HepG2 (cell line): Measurements from ENCODE around the gene AAMP. TPM values are rescaled to one million over a fixed set of nuclear protein-coding genes. Genes with fewer than 3 reads are reported as not detected.

Experiments
- PLRG1 ChIP-seq: fragments of 450-650 bp; conservative IDR thresholded peaks from 2 replicates; pipeline ENCODE4 v1.6.1; 2016
- RBFOX2 ChIP-seq: fragments of 200-400 bp; formaldehyde crosslinking; IDR thresholded peaks from 2 replicates; pipeline ENCODE4 v1.6.1; 2017; ENCODE audit warnings: low read depth, mild to moderate bottlenecking, low read length
- RBM39 ChIP-seq: fragments of 200-400 bp; formaldehyde crosslinking; IDR thresholded peaks from one replicate; pipeline ENCODE4 v1.6.1; 2018; ENCODE audit warnings: antibody characterized with exemption, mild to moderate bottlenecking, low read depth, low read length; ENCODE audit not compliant: poor library complexity, severe bottlenecking
- SMAD9 ChIP-seq: sonication (generic); formaldehyde crosslinking; IDR thresholded peaks from 2 replicates; pipeline ENCODE4 v1.5.1; 2020; ENCODE audit warnings: mild to moderate bottlenecking, missing genetic modification reagents
- SP1 ChIP-seq, 2 experiments: fragments of 450-650 bp in 1 of 2; sonication (generic) in 1 of 2; formaldehyde crosslinking in 1 of 2; IDR thresholded peaks; 2 replicates each; pipeline versions ENCODE4 v1.4.0 to v1.6.1; 2016 to 2020; ENCODE audit warnings: missing genetic modification reagents in 1 of 2
- TAF15 ChIP-seq: fragments of 200-400 bp; formaldehyde crosslinking; IDR thresholded peaks from one replicate; pipeline ENCODE4 v1.6.1; 2018; ENCODE audit warnings: mild to moderate bottlenecking, low read depth, low read length; ENCODE audit not compliant: poor library complexity, severe bottlenecking
- ZFP62 ChIP-seq: sonication (generic); formaldehyde crosslinking; IDR thresholded peaks from 2 replicates; pipeline ENCODE4 v1.4.0; 2020; ENCODE audit warnings: missing genetic modification reagents
- ZNF383 ChIP-seq: sonication (generic); formaldehyde crosslinking; IDR thresholded peaks from 2 replicates; pipeline ENCODE4 v1.4.0; 2020; ENCODE audit warnings: missing genetic modification reagents, mild to moderate bottlenecking, borderline replicate concordance
- ZNF816 ChIP-seq: sonication (generic); formaldehyde crosslinking; IDR thresholded peaks from 2 replicates; pipeline ENCODE4 v1.8.0; 2022; ENCODE audit warnings: missing genetic modification reagents, mild to moderate bottlenecking, borderline replicate concordance
- ZNF878 ChIP-seq: sonication (generic); formaldehyde crosslinking; IDR thresholded peaks from 2 replicates; pipeline ENCODE4 v1.8.1; 2023; ENCODE audit warnings: mild to moderate bottlenecking, missing genetic modification reagents, moderate library complexity
- ZNF891 ChIP-seq: sonication (generic); formaldehyde crosslinking; IDR thresholded peaks from 2 replicates; pipeline ENCODE4 v1.5.0; 2020; ENCODE audit warnings: mild to moderate bottlenecking, missing genetic modification reagents
- polyA plus RNA-seq, 8 experiments: library from polyadenylated mRNA; depleted of rRNA in 3 of 8; stranded (reverse) in 7 of 8; unstranded in 1 of 8; fragments of >200 nt; fragmentation: Illumina TruSeq in 4 of 8; extraction: Trizol in 4 of 8; gene quantifications; 2 replicates each; pipeline versions ENCODE4 v1.2.1 to v1.2.3, GENCODE V29; 2011 to 2016; ENCODE audit warnings: low read depth in 4 of 8, missing spikeins in 1 of 8, mixed read lengths in 1 of 8; ENCODE audit not compliant: insufficient read depth in 1 of 8
- total RNA-seq, 5 experiments: library from RNA; depleted of rRNA; stranded (reverse); fragments of >200 nt; fragmentation: Illumina TruSeq; extraction: Trizol; gene quantifications; 2 replicates each; pipeline ENCODE4 v1.2.3, GENCODE V29; 2016; ENCODE audit warnings: low read depth in 1 of 5
- TF ChIP-seq, protein P1 (sequence below): sonication (generic); formaldehyde crosslinking; IDR thresholded peaks from 2 replicates; pipeline ENCODE4 v1.5.0; 2020; ENCODE audit warnings: missing genetic modification reagents
- TF ChIP-seq, protein P2 (sequence below): fragments of 450-650 bp; IDR thresholded peaks from 2 replicates; pipeline ENCODE4 v1.6.1; 2017
- TF ChIP-seq, protein P3 (sequence below): sonication (generic); formaldehyde crosslinking; IDR thresholded peaks from 2 replicates; pipeline ENCODE4 v1.8.0; 2022; ENCODE audit warnings: mild to moderate bottlenecking, missing genetic modification reagents, moderate library complexity
- TF ChIP-seq, protein P4 (sequence below): sonication (generic); formaldehyde crosslinking; IDR thresholded peaks from 2 replicates; pipeline ENCODE4 v1.4.0; 2020; ENCODE audit warnings: missing genetic modification reagents
- TF ChIP-seq, protein P5 (sequence below): IDR thresholded peaks from 2 replicates; pipeline ENCODE4 v1.6.1; 2016; ENCODE audit warnings: missing compliant biosample characterization, missing genetic modification reagents, borderline replicate concordance
- TF ChIP-seq, protein P6 (sequence below): IDR thresholded peaks from 2 replicates; pipeline ENCODE4 v1.6.1; 2016; ENCODE audit warnings: low read depth, control low read depth
- TF ChIP-seq, protein P7 (sequence below): sonication (generic); formaldehyde crosslinking; IDR thresholded peaks from 2 replicates; pipeline ENCODE4 v1.5.1; 2020; ENCODE audit warnings: missing genetic modification reagents, mild to moderate bottlenecking, borderline replicate concordance

AAMP gene
- total and polyA plus RNA-seq, 2 of the 13 experiments (the other 11 are each of a cell fraction or from before 2014, with no cell fraction given): 110 to 186 TPM

DNA sequence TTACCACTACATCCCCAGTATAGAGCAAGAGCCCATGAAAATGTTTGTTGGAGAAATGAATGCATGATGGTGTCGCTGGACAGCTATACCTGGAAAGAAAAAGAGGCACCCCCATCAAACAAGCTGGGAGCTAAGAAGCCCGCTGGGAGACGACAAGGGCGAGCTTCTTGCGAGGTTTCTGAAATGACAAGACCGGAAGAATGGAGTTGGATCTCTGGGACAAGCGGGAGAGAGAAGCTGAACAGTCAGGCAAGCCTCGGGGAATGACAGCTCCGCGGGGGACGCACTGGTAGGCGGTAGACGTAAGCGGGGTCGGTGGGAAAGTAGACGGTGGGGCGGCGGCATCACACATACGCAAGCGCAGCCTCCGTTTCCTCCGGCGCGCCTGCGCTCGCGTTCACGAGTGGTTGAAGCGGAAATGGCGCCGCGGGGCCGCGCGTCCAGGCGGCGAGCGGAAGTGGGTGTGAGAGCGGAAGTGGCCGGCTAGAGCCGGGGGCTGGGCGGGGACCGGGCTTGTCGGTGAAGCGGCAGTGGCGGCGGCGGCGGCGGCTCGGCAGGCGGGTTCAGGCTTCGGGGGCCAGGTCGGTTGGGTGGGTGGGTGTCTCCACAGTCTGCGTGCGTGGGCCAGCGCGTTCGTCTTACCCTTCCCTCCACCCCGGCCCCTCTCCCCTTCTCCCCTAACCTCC, 53.1 kb downstream of the AAMP start, which contains the start of gene ARPC2 (continued):
- TF ChIP-seq ZNF891 (CRISPR knock-in tag) (peak; percentile 59; the same call in 1 of the 2 replicates), ZNF816 (CRISPR knock-in tag) (no peak), ZFP62 (no peak), PLRG1 (no peak), ZNF383 (no peak), SP1 (IDR thresholded peaks at IDR 0.05) (no peak), SP1 (CRISPR knock-in tag; IDR thresholded peaks at IDR 0.05) (no peak), RBM39 (no peak), ZNF878 (CRISPR knock-in tag) (no peak), TAF15 (no peak), RBFOX2 (peak; percentile 92), SMAD9 (CRISPR knock-in tag) (peak; percentile 91; the same call in 1 of the 2 replicates)
- TF ChIP-seq, protein P1, sequence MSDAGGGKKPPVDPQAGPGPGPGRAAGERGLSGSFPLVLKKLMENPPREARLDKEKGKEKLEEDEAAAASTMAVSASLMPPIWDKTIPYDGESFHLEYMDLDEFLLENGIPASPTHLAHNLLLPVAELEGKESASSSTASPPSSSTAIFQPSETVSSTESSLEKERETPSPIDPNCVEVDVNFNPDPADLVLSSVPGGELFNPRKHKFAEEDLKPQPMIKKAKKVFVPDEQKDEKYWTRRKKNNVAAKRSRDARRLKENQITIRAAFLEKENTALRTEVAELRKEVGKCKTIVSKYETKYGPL: no peak
- TF ChIP-seq, protein P2, sequence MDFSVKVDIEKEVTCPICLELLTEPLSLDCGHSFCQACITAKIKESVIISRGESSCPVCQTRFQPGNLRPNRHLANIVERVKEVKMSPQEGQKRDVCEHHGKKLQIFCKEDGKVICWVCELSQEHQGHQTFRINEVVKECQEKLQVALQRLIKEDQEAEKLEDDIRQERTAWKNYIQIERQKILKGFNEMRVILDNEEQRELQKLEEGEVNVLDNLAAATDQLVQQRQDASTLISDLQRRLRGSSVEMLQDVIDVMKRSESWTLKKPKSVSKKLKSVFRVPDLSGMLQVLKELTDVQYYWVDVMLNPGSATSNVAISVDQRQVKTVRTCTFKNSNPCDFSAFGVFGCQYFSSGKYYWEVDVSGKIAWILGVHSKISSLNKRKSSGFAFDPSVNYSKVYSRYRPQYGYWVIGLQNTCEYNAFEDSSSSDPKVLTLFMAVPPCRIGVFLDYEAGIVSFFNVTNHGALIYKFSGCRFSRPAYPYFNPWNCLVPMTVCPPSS: no peak
- TF ChIP-seq, protein P3, sequence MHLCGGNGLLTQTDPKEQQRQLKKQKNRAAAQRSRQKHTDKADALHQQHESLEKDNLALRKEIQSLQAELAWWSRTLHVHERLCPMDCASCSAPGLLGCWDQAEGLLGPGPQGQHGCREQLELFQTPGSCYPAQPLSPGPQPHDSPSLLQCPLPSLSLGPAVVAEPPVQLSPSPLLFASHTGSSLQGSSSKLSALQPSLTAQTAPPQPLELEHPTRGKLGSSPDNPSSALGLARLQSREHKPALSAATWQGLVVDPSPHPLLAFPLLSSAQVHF (CRISPR knock-in tag): no peak
- TF ChIP-seq, protein P4, sequence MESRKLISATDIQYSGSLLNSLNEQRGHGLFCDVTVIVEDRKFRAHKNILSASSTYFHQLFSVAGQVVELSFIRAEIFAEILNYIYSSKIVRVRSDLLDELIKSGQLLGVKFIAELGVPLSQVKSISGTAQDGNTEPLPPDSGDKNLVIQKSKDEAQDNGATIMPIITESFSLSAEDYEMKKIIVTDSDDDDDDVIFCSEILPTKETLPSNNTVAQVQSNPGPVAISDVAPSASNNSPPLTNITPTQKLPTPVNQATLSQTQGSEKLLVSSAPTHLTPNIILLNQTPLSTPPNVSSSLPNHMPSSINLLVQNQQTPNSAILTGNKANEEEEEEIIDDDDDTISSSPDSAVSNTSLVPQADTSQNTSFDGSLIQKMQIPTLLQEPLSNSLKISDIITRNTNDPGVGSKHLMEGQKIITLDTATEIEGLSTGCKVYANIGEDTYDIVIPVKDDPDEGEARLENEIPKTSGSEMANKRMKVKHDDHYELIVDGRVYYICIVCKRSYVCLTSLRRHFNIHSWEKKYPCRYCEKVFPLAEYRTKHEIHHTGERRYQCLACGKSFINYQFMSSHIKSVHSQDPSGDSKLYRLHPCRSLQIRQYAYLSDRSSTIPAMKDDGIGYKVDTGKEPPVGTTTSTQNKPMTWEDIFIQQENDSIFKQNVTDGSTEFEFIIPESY (CRISPR knock-in tag): no peak
- TF ChIP-seq, protein P5, sequence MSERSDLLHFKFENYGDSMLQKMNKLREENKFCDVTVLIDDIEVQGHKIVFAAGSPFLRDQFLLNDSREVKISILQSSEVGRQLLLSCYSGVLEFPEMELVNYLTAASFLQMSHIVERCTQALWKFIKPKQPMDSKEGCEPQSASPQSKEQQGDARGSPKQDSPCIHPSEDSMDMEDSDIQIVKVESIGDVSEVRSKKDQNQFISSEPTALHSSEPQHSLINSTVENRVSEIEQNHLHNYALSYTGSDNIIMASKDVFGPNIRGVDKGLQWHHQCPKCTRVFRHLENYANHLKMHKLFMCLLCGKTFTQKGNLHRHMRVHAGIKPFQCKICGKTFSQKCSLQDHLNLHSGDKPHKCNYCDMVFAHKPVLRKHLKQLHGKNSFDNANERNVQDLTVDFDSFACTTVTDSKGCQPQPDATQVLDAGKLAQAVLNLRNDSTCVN (CRISPR knock-in tag): peak; percentile 78; the same call in 1 of the 2 replicates
- TF ChIP-seq, protein P6, sequence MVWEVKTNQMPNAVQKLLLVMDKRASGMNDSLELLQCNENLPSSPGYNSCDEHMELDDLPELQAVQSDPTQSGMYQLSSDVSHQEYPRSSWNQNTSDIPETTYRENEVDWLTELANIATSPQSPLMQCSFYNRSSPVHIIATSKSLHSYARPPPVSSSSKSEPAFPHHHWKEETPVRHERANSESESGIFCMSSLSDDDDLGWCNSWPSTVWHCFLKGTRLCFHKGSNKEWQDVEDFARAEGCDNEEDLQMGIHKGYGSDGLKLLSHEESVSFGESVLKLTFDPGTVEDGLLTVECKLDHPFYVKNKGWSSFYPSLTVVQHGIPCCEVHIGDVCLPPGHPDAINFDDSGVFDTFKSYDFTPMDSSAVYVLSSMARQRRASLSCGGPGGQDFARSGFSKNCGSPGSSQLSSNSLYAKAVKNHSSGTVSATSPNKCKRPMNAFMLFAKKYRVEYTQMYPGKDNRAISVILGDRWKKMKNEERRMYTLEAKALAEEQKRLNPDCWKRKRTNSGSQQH (CRISPR knock-in tag): no peak; the same call in 1 of the 2 replicates
- TF ChIP-seq, protein P7, sequence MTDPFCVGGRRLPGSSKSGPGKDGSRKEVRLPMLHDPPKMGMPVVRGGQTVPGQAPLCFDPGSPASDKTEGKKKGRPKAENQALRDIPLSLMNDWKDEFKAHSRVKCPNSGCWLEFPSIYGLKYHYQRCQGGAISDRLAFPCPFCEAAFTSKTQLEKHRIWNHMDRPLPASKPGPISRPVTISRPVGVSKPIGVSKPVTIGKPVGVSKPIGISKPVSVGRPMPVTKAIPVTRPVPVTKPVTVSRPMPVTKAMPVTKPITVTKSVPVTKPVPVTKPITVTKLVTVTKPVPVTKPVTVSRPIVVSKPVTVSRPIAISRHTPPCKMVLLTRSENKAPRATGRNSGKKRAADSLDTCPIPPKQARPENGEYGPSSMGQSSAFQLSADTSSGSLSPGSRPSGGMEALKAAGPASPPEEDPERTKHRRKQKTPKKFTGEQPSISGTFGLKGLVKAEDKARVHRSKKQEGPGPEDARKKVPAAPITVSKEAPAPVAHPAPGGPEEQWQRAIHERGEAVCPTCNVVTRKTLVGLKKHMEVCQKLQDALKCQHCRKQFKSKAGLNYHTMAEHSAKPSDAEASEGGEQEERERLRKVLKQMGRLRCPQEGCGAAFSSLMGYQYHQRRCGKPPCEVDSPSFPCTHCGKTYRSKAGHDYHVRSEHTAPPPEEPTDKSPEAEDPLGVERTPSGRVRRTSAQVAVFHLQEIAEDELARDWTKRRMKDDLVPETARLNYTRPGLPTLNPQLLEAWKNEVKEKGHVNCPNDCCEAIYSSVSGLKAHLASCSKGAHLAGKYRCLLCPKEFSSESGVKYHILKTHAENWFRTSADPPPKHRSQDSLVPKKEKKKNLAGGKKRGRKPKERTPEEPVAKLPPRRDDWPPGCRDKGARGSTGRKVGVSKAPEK (CRISPR knock-in tag): no peak
